Measurements from ENCODE around the gene SLC30A1. TPM values are rescaled to one million over a fixed set of nuclear protein-coding genes. Genes with fewer than 3 reads are reported as not detected.

Gene SLC30A1
- total and polyA plus RNA-seq, 2 of the 13 experiments (the other 11 are each of a cell fraction or from before 2014, with no cell fraction given) = 5.9 to 24.4 TPM

DNA sequence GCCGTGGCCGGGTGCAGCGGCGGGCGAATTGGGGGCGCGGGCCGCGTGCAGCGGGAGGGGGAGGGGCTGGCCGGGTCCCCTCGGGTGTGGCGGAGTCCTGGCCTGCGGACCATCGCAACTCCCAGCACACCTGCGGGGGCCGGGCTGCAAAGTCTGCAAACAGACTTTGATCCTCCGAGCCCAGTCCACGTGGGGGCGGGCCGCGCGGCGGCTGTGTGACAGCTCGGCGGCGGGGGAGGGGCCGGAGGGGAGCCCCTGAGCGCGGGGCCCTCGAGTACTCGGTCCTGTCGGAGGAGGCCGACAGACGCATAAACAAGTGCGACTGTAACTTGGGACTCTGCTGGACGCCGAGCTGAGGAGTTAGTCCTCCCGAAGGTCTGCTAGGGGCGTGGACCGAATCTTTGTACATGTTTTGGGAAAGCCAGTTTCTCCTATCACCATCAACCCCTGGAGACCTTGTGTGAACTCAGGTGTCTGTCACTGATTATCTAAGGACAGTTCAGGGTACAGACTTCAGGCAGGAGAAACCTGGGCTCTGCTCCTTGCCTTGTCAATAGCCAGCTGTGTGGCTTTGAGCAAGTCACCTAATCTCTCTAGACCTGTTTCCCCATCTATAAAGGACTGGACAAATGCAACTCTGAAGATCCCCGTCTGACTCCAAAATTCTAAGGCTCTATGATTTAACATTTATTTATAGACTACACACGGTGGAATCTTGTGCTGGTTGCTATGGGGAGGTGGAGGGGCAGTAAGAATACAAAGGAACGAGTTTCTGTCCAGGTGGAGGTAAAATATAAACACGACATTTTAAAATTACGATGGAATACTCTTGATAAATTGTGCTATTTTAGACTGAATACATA lies 710 bp upstream of the SLC30A1 start (continued):
- TF ChIP-seq, protein P1, sequence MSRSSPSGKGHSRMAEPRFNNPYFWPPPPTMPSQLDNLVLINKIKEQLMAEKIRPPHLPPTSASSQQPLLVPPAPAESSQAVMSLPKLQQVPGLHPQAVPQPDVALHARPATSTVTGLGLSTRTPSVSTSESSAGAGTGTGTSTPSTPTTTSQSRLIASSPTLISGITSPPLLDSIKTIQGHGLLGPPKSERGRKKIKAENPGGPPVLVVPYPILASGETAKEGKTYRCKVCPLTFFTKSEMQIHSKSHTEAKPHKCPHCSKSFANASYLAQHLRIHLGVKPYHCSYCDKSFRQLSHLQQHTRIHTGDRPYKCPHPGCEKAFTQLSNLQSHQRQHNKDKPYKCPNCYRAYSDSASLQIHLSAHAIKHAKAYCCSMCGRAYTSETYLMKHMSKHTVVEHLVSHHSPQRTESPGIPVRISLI (CRISPR knock-in tag; IDR thresholded peaks at IDR 0.05; ENCODE audit: borderline replicate concordance) = no peak
- TF ChIP-seq ZNF782 (CRISPR knock-in tag; IDR thresholded peaks at IDR 0.05; ENCODE audit: borderline replicate concordance) = no peak
- no peak for TF ChIP-seq TARDBP (CRISPR knock-in tag; IDR thresholded peaks at IDR 0.05)
- TF ChIP-seq, protein P2, sequence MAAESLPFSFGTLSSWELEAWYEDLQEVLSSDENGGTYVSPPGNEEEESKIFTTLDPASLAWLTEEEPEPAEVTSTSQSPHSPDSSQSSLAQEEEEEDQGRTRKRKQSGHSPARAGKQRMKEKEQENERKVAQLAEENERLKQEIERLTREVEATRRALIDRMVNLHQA (CRISPR knock-in tag; IDR thresholded peaks at IDR 0.05) = no peak
- no peak for TF ChIP-seq SMAD9 (CRISPR knock-in tag; IDR thresholded peaks at IDR 0.05)
- TF ChIP-seq POLR2G (IDR thresholded peaks at IDR 0.05; ENCODE audit: low read depth, low read length) = no peak; the same call in 1 of the 2 replicates
- no peak for TF ChIP-seq SNRNP70 (IDR thresholded peaks at IDR 0.05; ENCODE audit: low read depth, low read length)
- peak; percentile 46; the same call in 1 of the 2 replicates for TF ChIP-seq ZNF232 (CRISPR knock-in tag; IDR thresholded peaks at IDR 0.05; ENCODE audit: borderline replicate concordance)
- TF ChIP-seq SALL2 (CRISPR knock-in tag; IDR thresholded peaks at IDR 0.05) = no peak; the same call in none of the 2 replicates
- TF ChIP-seq YEATS4 (CRISPR knock-in tag; IDR thresholded peaks at IDR 0.05; ENCODE audit: borderline replicate concordance) = peak; percentile 82
- TF ChIP-seq FOSL1 (CRISPR knock-in tag; IDR thresholded peaks at IDR 0.05; ENCODE audit: borderline replicate concordance) = no peak
- no peak for TF ChIP-seq ZNF703 (CRISPR knock-in tag; IDR thresholded peaks at IDR 0.05; ENCODE audit: borderline replicate concordance)
- TF ChIP-seq THAP11 (CRISPR knock-in tag; IDR thresholded peaks at IDR 0.05) = peak; percentile 58; the same call in 1 of the 2 replicates
- TF ChIP-seq ARNT (IDR thresholded peaks at IDR 0.05) = no peak
- TF ChIP-seq, protein P3, sequence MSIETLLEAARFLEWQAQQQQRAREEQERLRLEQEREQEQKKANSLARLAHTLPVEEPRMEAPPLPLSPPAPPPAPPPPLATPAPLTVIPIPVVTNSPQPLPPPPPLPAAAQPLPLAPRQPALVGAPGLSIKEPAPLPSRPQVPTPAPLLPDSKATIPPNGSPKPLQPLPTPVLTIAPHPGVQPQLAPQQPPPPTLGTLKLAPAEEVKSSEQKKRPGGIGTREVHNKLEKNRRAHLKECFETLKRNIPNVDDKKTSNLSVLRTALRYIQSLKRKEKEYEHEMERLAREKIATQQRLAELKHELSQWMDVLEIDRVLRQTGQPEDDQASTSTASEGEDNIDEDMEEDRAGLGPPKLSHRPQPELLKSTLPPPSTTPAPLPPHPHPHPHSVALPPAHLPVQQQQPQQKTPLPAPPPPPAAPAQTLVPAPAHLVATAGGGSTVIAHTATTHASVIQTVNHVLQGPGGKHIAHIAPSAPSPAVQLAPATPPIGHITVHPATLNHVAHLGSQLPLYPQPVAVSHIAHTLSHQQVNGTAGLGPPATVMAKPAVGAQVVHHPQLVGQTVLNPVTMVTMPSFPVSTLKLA (IDR thresholded peaks at IDR 0.05) = peak; percentile 68
- TF ChIP-seq, protein P4, sequence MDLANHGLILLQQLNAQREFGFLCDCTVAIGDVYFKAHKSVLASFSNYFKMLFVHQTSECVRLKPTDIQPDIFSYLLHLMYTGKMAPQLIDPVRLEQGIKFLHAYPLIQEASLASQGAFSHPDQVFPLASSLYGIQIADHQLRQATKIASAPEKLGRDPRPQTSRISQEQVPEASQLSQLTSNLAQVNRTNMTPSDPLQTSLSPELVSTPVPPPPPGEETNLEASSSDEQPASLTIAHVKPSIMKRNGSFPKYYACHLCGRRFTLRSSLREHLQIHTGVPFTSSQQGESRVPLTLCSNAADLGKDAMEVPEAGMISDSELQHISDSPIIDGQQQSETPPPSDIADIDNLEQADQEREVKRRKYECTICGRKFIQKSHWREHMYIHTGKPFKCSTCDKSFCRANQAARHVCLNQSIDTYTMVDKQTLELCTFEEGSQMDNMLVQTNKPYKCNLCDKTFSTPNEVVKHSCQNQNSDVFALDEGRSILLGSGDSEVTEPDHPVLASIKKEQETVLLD (CRISPR knock-in tag; IDR thresholded peaks at IDR 0.05; ENCODE audit: low read depth) = no peak
- TF ChIP-seq ZFP82 (CRISPR knock-in tag; IDR thresholded peaks at IDR 0.05; ENCODE audit: borderline replicate concordance) = no peak
- TF ChIP-seq, protein P5, sequence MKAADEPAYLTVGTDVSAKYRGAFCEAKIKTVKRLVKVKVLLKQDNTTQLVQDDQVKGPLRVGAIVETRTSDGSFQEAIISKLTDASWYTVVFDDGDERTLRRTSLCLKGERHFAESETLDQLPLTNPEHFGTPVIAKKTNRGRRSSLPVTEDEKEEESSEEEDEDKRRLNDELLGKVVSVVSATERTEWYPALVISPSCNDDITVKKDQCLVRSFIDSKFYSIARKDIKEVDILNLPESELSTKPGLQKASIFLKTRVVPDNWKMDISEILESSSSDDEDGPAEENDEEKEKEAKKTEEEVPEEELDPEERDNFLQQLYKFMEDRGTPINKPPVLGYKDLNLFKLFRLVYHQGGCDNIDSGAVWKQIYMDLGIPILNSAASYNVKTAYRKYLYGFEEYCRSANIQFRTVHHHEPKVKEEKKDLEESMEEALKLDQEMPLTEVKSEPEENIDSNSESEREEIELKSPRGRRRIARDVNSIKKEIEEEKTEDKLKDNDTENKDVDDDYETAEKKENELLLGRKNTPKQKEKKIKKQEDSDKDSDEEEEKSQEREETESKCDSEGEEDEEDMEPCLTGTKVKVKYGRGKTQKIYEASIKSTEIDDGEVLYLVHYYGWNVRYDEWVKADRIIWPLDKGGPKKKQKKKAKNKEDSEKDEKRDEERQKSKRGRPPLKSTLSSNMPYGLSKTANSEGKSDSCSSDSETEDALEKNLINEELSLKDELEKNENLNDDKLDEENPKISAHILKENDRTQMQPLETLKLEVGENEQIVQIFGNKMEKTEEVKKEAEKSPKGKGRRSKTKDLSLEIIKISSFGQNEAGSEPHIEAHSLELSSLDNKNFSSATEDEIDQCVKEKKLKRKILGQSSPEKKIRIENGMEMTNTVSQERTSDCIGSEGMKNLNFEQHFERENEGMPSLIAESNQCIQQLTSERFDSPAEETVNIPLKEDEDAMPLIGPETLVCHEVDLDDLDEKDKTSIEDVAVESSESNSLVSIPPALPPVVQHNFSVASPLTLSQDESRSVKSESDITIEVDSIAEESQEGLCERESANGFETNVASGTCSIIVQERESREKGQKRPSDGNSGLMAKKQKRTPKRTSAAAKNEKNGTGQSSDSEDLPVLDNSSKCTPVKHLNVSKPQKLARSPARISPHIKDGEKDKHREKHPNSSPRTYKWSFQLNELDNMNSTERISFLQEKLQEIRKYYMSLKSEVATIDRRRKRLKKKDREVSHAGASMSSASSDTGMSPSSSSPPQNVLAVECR (CRISPR knock-in tag; IDR thresholded peaks at IDR 0.05; ENCODE audit: borderline replicate concordance) = peak; percentile 76; the same call in 1 of the 2 replicates
- no peak for TF ChIP-seq PHF5A (CRISPR knock-in tag; IDR thresholded peaks at IDR 0.05; ENCODE audit: low read depth, unreplicated experiment)

All from HepG2 (cell line).